K562 (cell line): ENCODE measurements around the gene CRYBB1.

ENCODE experiments used
- CTCF ChIP-seq, 3 experiments: IDR thresholded peaks in 2 of 3; conservative IDR thresholded peaks in 1 of 3; 2 replicates each; pipeline ENCODE4 v1.5.1; 2011 to 2012; ENCODE audit warnings: low read length in 3 of 3, mild to moderate bottlenecking in 3 of 3, control low read depth in 2 of 3, improper control_type of control experiment in 1 of 3, inconsistent platforms in 1 of 3, low read depth in 1 of 3, mixed read lengths in 1 of 3, moderate library complexity in 1 of 3; ENCODE audit not compliant: insufficient read depth in 2 of 3
- MEIS2 ChIP-seq: fragments of 450-650 bp; IDR thresholded peaks from 2 replicates; pipeline ENCODE4 v1.6.1; 2014; ENCODE audit warnings: mild to moderate bottlenecking; ENCODE audit not compliant: partially characterized antibody
- NKRF ChIP-seq: fragments of 450-650 bp; IDR thresholded peaks from 2 replicates; pipeline ENCODE4 v1.6.1; 2016; ENCODE audit warnings: borderline replicate concordance
- SMC3 ChIP-seq: conservative IDR thresholded peaks from 2 replicates; pipeline ENCODE4 v1.6.1; 2011; ENCODE audit warnings: low read depth, low read length, improper control_type of control experiment; ENCODE audit not compliant: insufficient read depth
- TCF3 ChIP-seq: sonication (generic); formaldehyde crosslinking; IDR thresholded peaks from 2 replicates; pipeline ENCODE4 v1.4.0; 2020; ENCODE audit warnings: mild to moderate bottlenecking, missing genetic modification reagents
- TFAM ChIP-seq: fragments of 250-450 bp; sonication (Bioruptor Pico); conservative IDR thresholded peaks from 2 replicates; pipeline ENCODE4 v1.5.0; 2021; ENCODE audit warnings: mild to moderate bottlenecking, moderate library complexity
- ZNF263 ChIP-seq: sonication (generic); formaldehyde crosslinking; IDR thresholded peaks from 2 replicates; pipeline ENCODE4 v1.8.0; 2022; ENCODE audit warnings: mild to moderate bottlenecking, missing genetic modification reagents, borderline replicate concordance

- TF ChIP-seq CTCF (IDR thresholded peaks at IDR 0.05 in 2 of 3, conservative IDR thresholded peaks at IDR 0.05 in 1 of 3; ENCODE audit: insufficient read depth in 2 of 3, low read depth in 1 of 3, low read length in 3 of 3): no peak
- TF ChIP-seq ZNF263: no peak
- TF ChIP-seq TCF3 (CRISPR knock-in tag): no peak
- no peak for TF ChIP-seq TFAM (CRISPR knock-in tag)
- TF ChIP-seq NKRF: no peak
- TF ChIP-seq MEIS2: no peak
- no peak for TF ChIP-seq SMC3
Measured at GRCh38 chr22:26601726-26602125, 16.1 kb downstream of the CRYBB1 start.
